DMS114 treated with DMSO at 0.1 percent for 48 hours (cell line): ENCODE measurements around the gene HMCES.
"Not testable (repeated sequence)": the region's sequence is repeated elsewhere in the genome, so short reads cannot be mapped to it uniquely, and the experiment has no call there.

Experiments used
- DNase-seq: peaks from one replicate; lab custom pipeline; 2025; ENCODE audit not compliant: unreplicated experiment; lab: John Stamatoyannopoulos, UW

Gene HMCES

GRCh38 chr3:129343643-129344360, 65.1 kb downstream of the HMCES start:
- DNase-seq, result no peak

GRCh38 chr3:129344540-129345220, 66.0 kb downstream of the HMCES start:
- DNase-seq, result no peak

- no peak for DNase-seq
Observed at GRCh38 chr3:129345281-129345680, 66.6 kb downstream of the HMCES start.

- no peak for DNase-seq
Observed at GRCh38 chr3:129345971-129346370, 67.3 kb downstream of the HMCES start.

- no peak for DNase-seq
Observed at GRCh38 chr3:129346695-129347457, 68.2 kb downstream of the HMCES start.

GRCh38 chr3:129347458-129347845, 68.8 kb downstream of the HMCES start:
- DNase-seq, result no peak

- no peak for DNase-seq
Observed at GRCh38 chr3:129348734-129349133, 70.1 kb downstream of the HMCES start.

- DNase-seq, result not testable (repeated sequence)
Observed at GRCh38 chr3:129349169-129349568, 70.5 kb downstream of the HMCES start.

- no peak for DNase-seq
Observed at GRCh38 chr3:129349791-129350190, 71.1 kb downstream of the HMCES start.

- no peak for DNase-seq
Observed at GRCh38 chr3:129352045-129352444, 73.4 kb downstream of the HMCES start.

GRCh38 chr3:129352650-129353588, 74.2 kb downstream of the HMCES start:
- no peak for DNase-seq

GRCh38 chr3:129353589-129353941, 74.9 kb downstream of the HMCES start:
- no peak for DNase-seq
